GM19468 (cell line): ENCODE results near the gene INSL6.
"Not testable (repeated sequence)": the region's sequence is repeated elsewhere in the genome, so short reads cannot be mapped to it uniquely, and the experiment has no call there.

Source experiments
- ATAC-seq: cut with Tn5 transposase; IDR thresholded peaks from one replicate; pipeline ENCODE4 v1.9.1; 2021; ENCODE audit warnings: mild to moderate bottlenecking, moderate library complexity, moderate number of reproducible peaks; ENCODE audit not compliant: unreplicated experiment; ENCODE audit errors: extremely low read depth

INSL6 gene

GRCh38 chr9:5185220-5185840, at the start of gene INSL6:
Gene INSL6 (minus strand): TSS chr9:5185639. CDS start chr9:5185602, 37 bp downstream.
- no peak for ATAC-seq

- ATAC-seq, result no peak
These were observed 45.8 kb upstream of the INSL6 start, which contains the start of gene INSL4 for GRCh38 chr9:5231212-5231611. Gene INSL4 (plus strand): TSS chr9:5231419. CDS start chr9:5231524, 105 bp downstream.

GRCh38 chr9:5230554-5230953, 45.1 kb upstream of the INSL6 start:
- no peak for ATAC-seq

- ATAC-seq, result no peak
These were observed 19.6 kb upstream of the INSL6 start for GRCh38 chr9:5205071-5205470.

- no peak for ATAC-seq
These were observed 10.0 kb upstream of the INSL6 start for GRCh38 chr9:5195463-5195862.

GRCh38 chr9:5193345-5193744, 7.9 kb upstream of the INSL6 start:
- no peak for ATAC-seq

GRCh38 chr9:5191985-5192384, 6.5 kb upstream of the INSL6 start:
- no peak for ATAC-seq

GRCh38 chr9:5188060-5188984, 2.9 kb upstream of the INSL6 start:
- ATAC-seq, result no peak

GRCh38 chr9:5186416-5187169, 1.2 kb upstream of the INSL6 start:
- no peak for ATAC-seq

- no peak for ATAC-seq
These were observed 663 bp downstream of the INSL6 start for GRCh38 chr9:5184776-5185175.

GRCh38 chr9:5180631-5181030, 4.8 kb downstream of the INSL6 start:
- not testable (repeated sequence) for ATAC-seq

GRCh38 chr9:5178126-5178805, 7.2 kb downstream of the INSL6 start:
- no peak for ATAC-seq

- no peak for ATAC-seq
These were observed 39.2 kb downstream of the INSL6 start for GRCh38 chr9:5146241-5146640.

GRCh38 chr9:5144217-5144616, 41.2 kb downstream of the INSL6 start:
- no peak for ATAC-seq

- no peak for ATAC-seq
These were observed 45.3 kb downstream of the INSL6 start for GRCh38 chr9:5140151-5140550.

GRCh38 chr9:5122516-5122915, 62.9 kb downstream of the INSL6 start:
- no peak for ATAC-seq

- no peak for ATAC-seq
These were observed 63.3 kb downstream of the INSL6 start for GRCh38 chr9:5122116-5122515.

- no peak for ATAC-seq
These were observed 71.3 kb downstream of the INSL6 start for GRCh38 chr9:5113994-5114748.
